ENCODE data around the gene GLOD4.

GLOD4 gene

DNA sequence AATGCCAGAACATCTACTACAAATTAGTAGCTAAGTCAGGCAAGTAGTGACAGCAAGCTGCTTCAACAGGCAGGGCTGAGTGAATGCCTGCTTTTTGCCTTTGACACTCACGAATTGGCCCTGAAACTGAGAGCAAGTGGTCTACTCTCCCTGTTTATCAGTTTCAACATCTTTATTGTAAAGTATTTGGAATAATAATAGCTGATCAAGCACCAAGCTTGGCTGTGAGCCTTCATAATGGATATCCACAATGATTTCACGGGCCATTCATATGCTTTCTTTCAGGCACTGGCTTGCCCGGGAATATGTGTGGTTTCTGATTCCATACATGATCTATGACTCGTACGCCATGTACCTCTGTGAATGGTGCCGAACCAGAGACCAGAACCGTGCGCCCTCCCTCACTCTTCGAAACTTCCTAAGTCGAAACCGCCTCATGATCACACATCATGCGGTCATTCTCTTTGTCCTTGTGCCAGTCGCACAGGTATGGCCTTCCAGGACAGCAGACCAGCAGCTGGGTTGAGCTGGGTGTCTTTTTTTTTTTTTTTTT, 44.4 kb downstream of the GLOD4 start:
- DNase-seq, result no peak

DNA sequence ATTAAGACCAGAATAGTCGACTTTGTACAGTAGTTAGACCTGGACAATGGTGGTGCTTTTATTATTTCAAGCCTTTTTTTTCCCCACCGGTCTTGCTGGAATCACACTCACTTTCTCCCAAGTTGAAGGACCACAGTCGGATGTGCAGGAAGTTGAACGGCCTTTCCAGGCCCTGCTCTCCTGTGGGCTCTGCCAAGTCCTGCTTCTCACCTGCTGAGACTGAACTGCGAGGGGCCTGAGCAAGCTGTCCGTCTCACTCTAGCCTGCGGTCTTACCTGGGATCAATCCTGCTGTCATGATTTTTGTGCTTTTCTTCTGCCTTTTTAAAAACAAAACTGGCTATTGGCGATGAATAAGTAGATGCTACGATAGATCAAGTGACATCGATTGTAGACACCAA, 48.3 kb downstream of the GLOD4 start:
- DNase-seq, result no peak

DNA sequence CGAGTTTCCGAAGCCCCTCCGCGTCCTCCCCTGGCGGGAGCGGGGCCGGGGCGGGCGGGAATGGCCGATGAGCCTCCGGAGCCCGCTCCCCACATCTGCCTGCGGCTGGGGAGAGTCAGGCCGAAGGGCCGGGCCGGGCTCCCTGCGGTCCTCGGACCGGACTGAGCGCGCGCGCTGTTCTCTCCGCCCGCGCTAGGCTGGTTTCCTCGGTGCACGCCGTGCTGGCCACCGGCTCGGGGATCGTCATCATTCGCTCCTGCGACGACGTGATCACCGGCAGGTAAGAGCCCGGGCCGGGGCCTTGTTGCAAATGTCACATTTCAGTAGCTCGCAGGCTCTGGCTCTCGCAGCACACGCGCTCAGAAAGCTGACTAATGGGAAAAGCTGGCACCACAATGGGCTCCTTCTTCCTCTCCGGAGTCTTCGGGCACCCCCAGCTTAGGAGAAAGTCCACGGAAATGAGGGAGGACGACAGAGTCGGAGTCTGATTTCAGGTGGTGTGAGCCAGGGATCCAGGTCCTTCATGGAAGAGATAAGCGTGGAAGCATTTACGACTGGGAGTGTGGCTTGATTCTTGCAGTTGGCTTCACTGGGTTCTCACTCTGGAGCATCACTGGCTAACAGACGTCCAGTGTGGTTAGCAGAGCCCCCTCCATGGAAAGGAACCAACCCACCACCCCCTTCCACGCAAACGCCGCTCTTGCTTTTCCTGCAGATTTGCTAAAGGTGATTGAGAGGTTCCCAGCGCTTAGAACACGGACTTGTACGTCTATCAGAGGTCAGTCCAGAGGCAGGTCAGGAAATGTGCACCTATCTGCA, 49.0 kb downstream of the GLOD4 start:
- DNase-seq, result no peak

DNA sequence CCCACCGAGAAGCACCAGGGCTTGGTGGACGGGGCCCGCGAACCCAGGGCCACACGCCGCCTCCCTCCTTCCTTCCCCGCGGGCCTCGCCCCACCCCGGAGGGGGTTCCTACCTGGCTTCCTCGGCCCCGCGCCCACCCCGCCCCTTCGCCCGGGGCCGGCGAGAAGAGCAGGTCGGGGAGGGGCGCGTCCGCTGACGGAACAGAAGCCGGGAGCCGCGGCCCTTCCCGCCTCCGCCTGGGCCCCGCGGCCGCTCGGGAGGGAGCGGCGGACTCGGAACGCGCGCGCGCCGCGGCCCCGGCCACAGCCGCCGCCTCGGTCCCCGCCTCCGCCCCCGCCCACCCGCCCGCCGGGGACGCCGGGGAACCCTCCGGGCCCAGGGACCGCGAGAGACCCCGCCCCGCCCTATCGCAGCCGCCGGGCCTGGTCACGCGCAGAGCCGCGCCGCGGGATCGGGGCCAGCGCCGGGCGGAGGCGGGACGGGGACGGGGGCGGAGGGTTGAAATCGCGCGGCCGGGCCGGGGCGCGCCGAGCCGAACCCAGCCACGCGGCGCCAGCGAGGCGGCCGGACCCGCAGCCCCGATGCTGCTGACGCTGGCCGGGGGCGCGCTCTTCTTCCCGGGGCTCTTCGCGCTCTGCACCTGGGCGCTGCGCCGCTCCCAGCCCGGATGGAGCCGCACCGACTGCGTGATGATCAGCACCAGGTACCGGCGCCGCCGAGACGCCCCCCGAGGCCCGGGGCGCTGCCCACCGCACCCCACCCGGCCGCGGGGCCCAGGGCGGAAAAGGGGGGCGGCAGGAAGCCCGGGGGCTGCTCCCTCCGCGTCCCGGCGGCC, 49.8 kb downstream of the GLOD4 start, which contains the start of gene TLCD3A:
TLCD3A (plus strand) TSS at position 530 of the 835 bp plus-strand sequence; CDS start at position 582, 52 bp downstream.
- no peak for DNase-seq

DNA sequence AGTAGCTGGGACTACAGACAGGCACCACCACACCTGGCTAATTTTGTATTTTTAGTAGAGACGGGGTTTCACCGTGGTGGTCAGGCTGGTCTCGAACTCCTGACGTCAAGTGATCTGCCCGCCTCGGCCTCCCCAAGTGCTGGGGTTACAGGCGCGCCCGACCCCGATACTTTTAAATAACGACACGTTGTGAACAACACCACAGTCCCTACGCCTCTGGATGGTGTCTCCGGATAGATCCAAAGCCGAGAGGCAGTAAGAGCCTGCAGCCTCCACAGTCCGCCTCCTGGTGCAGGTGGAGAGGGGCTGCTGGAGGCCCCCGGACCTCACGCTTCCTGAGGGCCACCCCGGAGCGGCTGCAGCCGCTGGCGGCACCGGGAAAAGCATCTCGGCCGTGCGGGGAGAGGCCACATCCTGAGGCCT, 50.4 kb downstream of the GLOD4 start:
- no peak for DNase-seq

DNA sequence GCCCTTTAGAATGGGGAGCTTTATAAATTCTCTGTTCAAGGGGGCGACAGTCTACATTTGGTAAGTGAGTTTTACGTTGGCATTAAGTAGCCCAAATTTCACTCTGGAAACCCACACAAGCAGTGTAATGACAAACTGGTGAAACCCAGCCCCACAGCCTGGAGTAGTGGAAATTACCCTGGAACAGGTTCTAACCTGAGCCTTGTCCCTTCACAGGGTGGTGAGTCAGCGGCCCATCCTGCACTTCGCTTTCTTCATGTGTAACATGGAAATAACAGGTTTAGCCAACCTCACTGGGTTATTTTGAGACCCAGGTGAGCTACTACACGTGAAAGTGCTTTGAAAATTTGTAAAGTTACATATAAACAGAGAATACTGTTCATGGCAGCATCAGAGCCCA, 53.2 kb downstream of the GLOD4 start:
- DNase-seq, result no peak

DNA sequence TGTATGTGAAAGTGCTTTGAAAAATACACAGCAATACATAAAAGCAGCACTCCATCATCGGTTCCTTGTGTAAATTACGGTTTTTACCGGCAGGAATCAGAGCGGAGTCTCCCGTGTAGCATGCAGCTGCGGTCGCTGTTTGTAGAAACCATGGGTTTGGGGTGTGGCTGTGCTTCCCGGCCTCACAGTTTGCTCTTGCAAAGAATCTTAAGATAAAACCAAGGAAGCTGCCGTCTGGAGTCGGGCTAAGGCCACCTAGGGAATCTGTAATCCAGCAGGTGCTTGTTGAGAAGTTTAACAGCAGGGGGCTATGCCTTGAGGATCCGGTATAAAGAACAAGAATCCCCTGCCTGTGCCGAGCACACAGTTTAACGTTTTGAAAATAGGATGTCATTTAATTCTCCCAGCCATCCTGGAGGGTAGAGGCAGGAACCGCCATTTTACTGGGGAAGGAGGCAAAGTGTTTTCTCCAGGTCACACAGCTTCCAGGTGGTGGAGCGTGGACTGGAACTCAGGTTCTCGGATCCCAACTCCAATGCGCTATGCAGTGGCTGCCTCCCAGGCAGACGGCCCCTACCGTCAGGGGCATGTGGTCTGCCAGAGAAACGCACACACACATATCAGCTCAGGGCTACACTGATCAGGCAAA, 55.7 kb downstream of the GLOD4 start:
- DNase-seq, result no peak

DNA sequence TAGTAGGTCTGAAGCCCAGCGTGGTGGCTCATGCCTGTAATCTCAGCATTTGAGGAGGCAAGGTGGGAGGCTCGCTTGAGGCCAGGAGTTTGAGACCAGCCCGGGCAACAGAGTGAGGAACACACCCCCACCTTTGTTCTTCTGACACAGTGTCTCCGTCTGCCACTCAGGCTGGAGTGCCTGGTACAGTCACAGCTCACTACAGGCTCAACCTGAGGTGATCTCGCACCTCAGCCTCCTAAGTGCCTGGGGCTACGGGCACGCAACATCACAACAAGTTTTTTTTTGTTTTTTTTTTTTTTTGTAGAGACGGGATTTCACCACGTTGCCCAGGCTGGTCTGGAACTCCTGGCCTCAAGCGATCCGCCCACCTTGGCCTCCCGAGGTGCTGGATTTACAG, 56.3 kb downstream of the GLOD4 start:
- DNase-seq, result no peak

DNA sequence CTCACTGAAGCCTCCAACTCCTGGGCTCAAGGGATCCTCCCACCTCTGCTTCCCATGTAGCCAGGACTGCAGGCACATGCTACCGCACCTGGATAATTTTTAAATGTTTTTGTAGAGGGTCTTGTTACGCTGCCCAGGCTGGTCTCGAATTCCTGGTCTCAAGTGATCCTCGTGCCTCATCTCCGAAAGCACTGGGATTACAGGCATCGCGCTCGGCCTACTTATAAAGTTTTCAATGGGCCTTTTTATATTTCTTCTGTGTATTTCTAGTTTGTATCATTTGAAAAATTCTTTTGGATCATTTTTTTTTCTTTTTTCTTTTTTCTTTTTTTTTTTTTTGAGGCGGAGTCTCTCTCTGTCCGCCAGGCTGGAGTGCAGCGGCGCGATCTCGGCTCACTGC, 57.0 kb downstream of the GLOD4 start:
- no peak for DNase-seq

DNA sequence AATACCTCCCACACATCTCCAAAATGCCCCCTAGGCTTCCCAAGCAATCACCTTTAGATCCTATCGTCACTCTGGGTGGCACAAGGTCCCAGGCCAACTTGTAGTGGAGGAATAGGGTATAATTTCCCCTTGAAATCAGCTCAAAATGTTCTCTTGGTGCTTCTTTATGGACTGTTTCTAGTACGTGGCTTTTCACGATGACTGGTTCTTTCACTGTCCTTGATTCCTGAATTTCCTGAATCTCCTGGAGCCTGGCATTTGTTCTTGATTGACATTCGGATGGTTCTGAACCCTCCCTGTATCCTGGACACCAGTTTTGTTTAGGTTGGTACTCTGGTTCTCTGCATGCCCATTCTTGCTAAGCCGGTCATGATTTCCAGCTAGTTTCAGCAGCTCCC, 60.5 kb downstream of the GLOD4 start:
- no peak for DNase-seq

DNA sequence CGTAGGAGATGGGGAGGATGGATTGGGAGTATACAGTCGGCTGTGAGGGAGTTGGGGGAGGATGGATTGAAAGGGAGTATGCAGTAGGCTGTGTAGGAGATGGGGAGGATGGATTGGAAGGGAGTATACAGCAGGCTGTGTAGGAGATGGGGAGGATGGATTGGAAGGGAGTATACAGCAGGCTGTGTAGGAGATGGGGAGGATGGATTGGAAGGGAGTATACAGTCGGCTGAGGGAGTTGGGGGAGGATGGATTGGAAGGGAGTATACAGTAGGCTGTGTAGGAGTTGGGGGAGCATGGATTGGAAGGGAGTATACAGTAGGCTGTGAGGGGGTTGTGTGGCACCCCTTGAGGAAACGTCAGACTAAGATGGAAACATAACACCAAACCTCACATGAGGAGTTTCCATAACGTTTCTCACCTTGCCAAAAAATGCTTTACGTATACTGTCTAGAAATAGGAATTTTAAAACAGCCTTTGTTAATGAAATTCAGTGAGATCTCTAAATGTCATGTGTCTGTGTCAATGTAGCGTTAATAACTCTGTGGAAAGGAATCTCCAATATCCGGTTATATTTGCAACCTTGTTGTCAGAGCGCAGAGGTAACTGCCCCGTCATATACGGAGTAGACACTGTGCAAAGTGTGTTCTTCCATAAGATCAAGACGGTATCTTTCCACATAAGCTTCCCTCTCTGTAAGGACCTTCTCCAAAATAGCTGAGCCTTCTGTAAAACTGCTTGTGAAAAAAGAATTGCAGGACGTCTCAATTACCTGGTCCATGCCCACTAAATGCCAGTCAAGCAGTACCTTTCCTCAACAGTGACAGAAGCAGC, 61.2 kb downstream of the GLOD4 start:
- no peak for DNase-seq

DNA sequence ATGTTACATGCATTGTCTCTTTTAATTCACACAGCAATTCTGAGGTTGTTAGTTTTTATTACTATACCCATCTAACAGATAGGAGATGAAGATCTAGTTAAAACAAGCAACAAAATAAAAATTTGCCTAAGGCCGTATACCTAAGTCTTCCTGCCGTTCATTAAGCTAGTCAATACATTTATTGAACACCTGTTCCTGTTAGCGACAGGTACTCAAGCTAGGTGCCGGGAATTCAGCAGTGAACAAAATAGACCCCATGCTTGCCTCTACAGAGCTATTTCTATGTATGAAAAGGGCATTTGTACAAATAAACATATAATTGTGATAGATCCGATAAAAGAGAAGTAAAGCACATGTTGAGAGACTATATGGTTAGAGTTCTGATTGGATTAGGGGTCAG, 64.0 kb downstream of the GLOD4 start:
- no peak for DNase-seq
